ENCODE measurements around the gene SLC4A2.

Gene SLC4A2

DNA sequence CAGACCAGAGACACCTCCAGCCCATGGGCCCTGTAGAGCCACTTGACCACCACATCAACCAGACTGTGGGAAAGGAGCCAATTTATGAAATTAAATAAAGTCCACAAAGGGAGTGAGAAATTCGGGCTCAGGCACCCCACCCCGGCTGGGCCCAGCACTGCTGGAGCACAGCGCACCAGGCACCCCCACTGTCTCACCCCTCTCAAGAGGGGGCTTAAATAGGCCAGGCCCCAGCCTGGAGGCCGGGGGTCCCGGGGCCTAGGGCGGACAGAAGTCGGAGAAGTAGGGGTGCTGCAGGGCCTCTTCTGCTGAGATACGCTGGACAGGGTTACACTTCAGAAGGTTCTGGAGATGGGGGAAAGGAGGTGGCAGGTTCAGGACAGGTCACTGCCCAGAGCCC lies 5.6 kb upstream of the SLC4A2 start:
- no peak overlapping the region for H3K4me3 ChIP-seq (ENCODE audit: low read depth, low read length)
- no peak for TF ChIP-seq CTCF (IDR thresholded peaks at IDR 0.05; ENCODE audit: low read depth, low read length, missing control alignments)
- no peak for DNase-seq (ENCODE audit: low read depth)
- in situ Hi-C loops (cut with HindIII; ENCODE audit: low sequenced_read_pairs), result no loop called here

DNA sequence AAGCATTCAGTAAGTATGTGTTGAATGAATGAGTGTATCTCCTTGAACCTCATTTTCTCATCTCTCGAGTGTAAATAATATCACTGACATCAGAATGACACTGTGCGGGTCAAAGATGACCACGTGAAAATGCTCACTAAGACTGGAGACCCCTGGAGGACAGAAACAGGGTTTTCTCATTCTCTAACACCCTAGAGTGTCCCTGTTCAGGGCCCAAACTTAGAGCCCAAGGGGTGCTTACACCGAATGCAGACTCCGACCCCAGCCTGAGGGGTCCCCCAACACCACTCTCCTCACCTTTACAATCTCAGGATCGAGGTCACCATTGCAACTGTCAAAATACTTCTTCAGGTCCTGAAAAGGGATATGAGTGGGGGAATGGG lies 3.1 kb upstream of the SLC4A2 start:
- DNase-seq (ENCODE audit: low read depth), result no peak
- TF ChIP-seq CTCF (IDR thresholded peaks at IDR 0.05; ENCODE audit: low read depth, low read length, missing control alignments), result no peak
- in situ Hi-C loops (cut with HindIII; ENCODE audit: low sequenced_read_pairs), result no loop called here
- no peak overlapping the region for H3K4me3 ChIP-seq (ENCODE audit: low read depth, low read length)

- in situ Hi-C loops (cut with HindIII; ENCODE audit: low sequenced_read_pairs), result no loop called here
- DNase-seq (ENCODE audit: low read depth), result no peak
Measured at GRCh38 chr7:151056666-151057505, 2.5 kb upstream of the SLC4A2 start.

DNA sequence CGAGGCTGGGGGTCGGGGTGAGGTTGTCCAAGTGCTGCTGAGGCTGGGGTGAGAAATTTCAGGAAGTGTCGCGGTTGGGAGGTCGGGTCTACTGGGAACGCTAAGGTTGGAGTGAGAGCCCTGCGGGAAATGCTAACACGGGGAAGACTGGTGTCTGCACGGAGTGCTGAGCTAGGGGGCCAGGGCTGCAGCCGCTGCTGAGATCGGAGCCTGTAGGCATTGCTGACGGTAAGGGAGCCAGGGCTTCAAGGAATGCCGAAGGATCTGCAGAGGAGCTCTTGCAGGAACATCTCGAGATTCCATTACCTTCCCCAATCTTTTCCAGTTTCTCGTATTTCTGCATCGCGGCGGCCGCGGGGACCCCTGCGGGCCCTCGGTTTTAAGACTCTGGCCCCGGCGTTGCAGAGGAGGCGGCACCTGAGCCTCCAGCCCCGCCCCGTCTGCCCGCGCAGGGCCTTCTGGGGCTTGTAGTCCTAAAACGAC lies 1.8 kb upstream of the SLC4A2 start, which contains the start of gene CDK5:
Gene CDK5 (minus strand): TSS at position 392 of the 483 bp plus-strand sequence. CDS start 49 bp downstream, at position 343.
- peak within 1 kb of the TSS; percentile 66 for H3K4me3 ChIP-seq (ENCODE audit: low read depth, low read length)
- TF ChIP-seq CTCF (IDR thresholded peaks at IDR 0.05; ENCODE audit: low read depth, low read length, missing control alignments), result no peak
- in situ Hi-C loops (cut with HindIII; ENCODE audit: low sequenced_read_pairs), result no loop called here
- no peak for DNase-seq (ENCODE audit: low read depth)

More at GRCh38 chr7:151056666-151057505, 2.5 kb upstream of the SLC4A2 start:
- H3K4me3 ChIP-seq (ENCODE audit: low read depth, low read length), result peak overlapping the region; percentile 66
- no peak for TF ChIP-seq CTCF (IDR thresholded peaks at IDR 0.05; ENCODE audit: low read depth, low read length, missing control alignments)

DNA sequence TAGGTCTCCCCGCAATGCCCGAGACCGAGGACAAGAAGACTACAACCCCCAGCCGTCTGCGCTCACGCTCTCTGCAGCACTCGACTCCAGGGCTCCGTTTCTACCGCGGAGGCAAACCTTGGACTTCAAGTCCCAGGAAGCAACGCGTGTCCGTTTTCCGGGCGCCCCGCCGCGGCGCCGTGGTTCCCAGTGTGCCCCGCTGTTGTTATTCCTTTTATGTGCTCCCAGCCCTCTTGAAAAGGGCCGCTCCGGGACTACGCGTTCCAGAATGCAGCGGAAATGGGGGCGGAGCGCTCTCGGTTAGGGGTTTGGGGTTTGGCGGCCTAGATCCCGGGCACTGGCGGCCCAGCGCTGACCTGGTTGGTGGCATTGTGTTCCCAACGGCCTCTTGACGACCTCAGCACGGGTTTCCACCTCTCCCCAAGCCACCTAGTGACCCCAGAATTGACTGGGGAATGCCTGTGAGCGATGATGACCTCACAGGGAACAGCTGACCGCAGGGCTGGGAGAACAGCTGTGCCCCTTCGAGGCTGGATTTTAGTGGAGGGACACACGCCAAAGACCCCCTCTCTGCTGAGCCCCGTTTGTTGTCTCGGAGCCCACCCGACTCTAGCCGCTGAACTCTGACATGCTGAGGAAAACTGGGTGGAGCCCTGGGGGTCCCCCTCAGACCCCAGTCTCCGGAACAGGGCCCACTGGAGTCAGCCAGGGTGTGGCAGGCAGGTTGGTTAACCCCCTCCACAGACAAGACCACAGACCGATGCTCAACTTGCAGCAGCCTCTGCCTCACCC lies 1.2 kb upstream of the SLC4A2 start:
- DNase-seq (ENCODE audit: low read depth), result peak; percentile 99
- peak overlapping the region; percentile 66 for H3K4me3 ChIP-seq (ENCODE audit: low read depth, low read length)
- TF ChIP-seq CTCF (IDR thresholded peaks at IDR 0.05; ENCODE audit: low read depth, low read length, missing control alignments), result no peak
- in situ Hi-C loops (cut with HindIII; ENCODE audit: low sequenced_read_pairs), result no loop called here

DNA sequence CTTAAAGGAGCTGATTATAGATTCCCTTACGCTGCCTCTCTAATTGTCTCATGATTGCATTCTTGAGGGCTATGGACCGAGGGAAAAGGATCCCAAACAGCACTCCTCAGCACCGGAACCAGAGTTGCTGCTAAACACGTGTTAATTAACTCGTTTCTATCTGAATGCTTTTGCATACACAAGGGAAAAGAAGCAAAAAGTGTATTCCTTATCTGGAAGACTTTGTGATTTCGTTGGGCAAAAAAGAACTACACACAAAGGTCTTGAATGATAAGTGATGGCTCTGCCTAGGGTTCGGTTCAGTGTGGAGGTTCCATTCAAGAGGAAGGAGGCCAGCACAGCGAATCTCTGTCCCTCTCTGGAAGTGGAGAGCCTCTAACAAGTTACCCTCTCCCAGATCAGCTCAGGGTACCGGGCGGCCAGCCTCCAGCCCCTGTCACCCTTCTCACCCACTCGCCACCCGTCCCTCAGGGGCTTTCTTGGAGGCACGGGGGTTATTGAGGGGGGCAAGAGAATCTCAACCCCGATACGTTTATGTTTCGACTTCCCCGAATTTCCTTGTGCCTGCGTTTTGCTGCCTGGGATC lies 515 bp upstream of the SLC4A2 start:
- H3K4me3 ChIP-seq (ENCODE audit: low read depth, low read length), result peak overlapping the region; percentile 84
- in situ Hi-C loops (cut with HindIII; ENCODE audit: low sequenced_read_pairs), result no loop called here
- no peak for DNase-seq (ENCODE audit: low read depth)
- TF ChIP-seq CTCF (IDR thresholded peaks at IDR 0.05; ENCODE audit: low read depth, low read length, missing control alignments), result no peak
